H1 (cell line): ENCODE measurements around the gene AVPI1. TPM values are rescaled to one million over a fixed set of nuclear protein-coding genes. Genes with fewer than 3 reads are reported as not detected.

Experiments
- ATF2 ChIP-seq: IDR thresholded peaks from 2 replicates; pipeline ENCODE4 v1.6.1; 2012; ENCODE audit warnings: low read length, inconsistent platforms
- BACH1 ChIP-seq: IDR thresholded peaks from 2 replicates; pipeline ENCODE4 v1.6.1; 2012; ENCODE audit warnings: low read length, improper control_type of control experiment
- BCL11A ChIP-seq, 2 experiments: IDR thresholded peaks; one replicate each; pipeline ENCODE4 v1.6.1; 2011; ENCODE audit warnings: low read depth in 2 of 2, low read length in 2 of 2, mild to moderate bottlenecking in 2 of 2
- BRCA1 ChIP-seq: IDR thresholded peaks from 2 replicates; pipeline ENCODE4 v1.6.1; 2012; ENCODE audit warnings: low read depth, low read length, improper control_type of control experiment
- CBX8 ChIP-seq: fragments of 300-800, 300-1000 bp; sonication (generic); IDR thresholded peaks from 2 replicates; pipeline ENCODE4 v1.7.1; 2016; ENCODE audit warnings: low read depth, low read length, borderline replicate concordance
- CREB1 ChIP-seq: IDR thresholded peaks from 2 replicates; pipeline ENCODE4 v1.6.1; 2012; ENCODE audit warnings: inconsistent platforms
- CTCF ChIP-seq, 3 experiments: IDR thresholded peaks; 1 replicate in 2 of 3; 2 replicates in 1 of 3; pipeline versions ENCODE4 v1.5.1 to v1.6.1; 2011; ENCODE audit warnings: low read length in 3 of 3, mild to moderate bottlenecking in 3 of 3, inconsistent platforms in 2 of 3, low read depth in 1 of 3, moderate library complexity in 1 of 3; ENCODE audit not compliant: insufficient read depth in 1 of 3; ENCODE audit errors: control extremely low read depth in 1 of 3
- E2F6 ChIP-seq: IDR thresholded peaks from 2 replicates; pipeline ENCODE4 v1.6.1; 2012; ENCODE audit warnings: inconsistent platforms
- EZH2 ChIP-seq: fragments of 200-600 bp; sonication (generic); IDR thresholded peaks from 2 replicates; pipeline ENCODE4 v1.7.1; 2012; ENCODE audit warnings: low read depth, mild to moderate bottlenecking, moderate library complexity, low read length, inconsistent platforms; ENCODE audit not compliant: severe bottlenecking
- GABPA ChIP-seq: IDR thresholded peaks from 2 replicates; pipeline ENCODE4 v1.6.1; 2011; ENCODE audit warnings: mild to moderate bottlenecking, low read length, moderate library complexity, borderline replicate concordance; ENCODE audit not compliant: insufficient read depth
- KDM1A ChIP-seq: fragments of 200-600, 300-600 bp; sonication (generic); IDR thresholded peaks from 2 replicates; pipeline ENCODE4 v1.7.1; 2016; ENCODE audit warnings: mild to moderate bottlenecking, low read length, borderline replicate concordance
- KDM4A ChIP-seq: IDR thresholded peaks from one replicate; pipeline ENCODE4 v1.7.1; 2012; ENCODE audit warnings: low read depth, mild to moderate bottlenecking, moderate library complexity, low read length, inconsistent platforms; ENCODE audit not compliant: severe bottlenecking
- POLR2A ChIP-seq, 2 experiments: IDR thresholded peaks; 1 replicate in 1 of 2; 2 replicates in 1 of 2; pipeline ENCODE4 v1.6.1; 2011; ENCODE audit warnings: low read depth in 2 of 2, low read length in 2 of 2, mild to moderate bottlenecking in 2 of 2; ENCODE audit errors: control extremely low read depth in 1 of 2
- RAD21 ChIP-seq, 2 experiments: IDR thresholded peaks in 1 of 2; conservative IDR thresholded peaks in 1 of 2; 2 replicates each; pipeline ENCODE4 v1.6.1; 2011; ENCODE audit warnings: low read depth in 2 of 2, low read length in 2 of 2, improper control_type of control experiment in 1 of 2, inconsistent platforms in 1 of 2, mild to moderate bottlenecking in 1 of 2, moderate library complexity in 1 of 2
- SIRT6 ChIP-seq: IDR thresholded peaks from one replicate; pipeline ENCODE4 v1.7.1; 2012; ENCODE audit warnings: low read length, inconsistent platforms
- SIX5 ChIP-seq: IDR thresholded peaks from 2 replicates; pipeline ENCODE4 v1.6.1; 2011; ENCODE audit warnings: mild to moderate bottlenecking, low read depth, low read length
- SP1 ChIP-seq: IDR thresholded peaks from 2 replicates; pipeline ENCODE4 v1.6.1; 2011; ENCODE audit warnings: low read depth, low read length
- TAF1 ChIP-seq: IDR thresholded peaks from 2 replicates; pipeline ENCODE4 v1.6.1; 2011; ENCODE audit warnings: mild to moderate bottlenecking, low read depth, low read length
- TAF7 ChIP-seq: optimal IDR thresholded peaks from 2 replicates; pipeline ENCODE3; 2011; ENCODE audit warnings: low read depth, mild to moderate bottlenecking, inconsistent platforms, low read length, moderate library complexity, borderline replicate concordance
- polyA plus RNA-seq, 7 experiments: library from polyadenylated mRNA; depleted of rRNA in 3 of 7; stranded (reverse) in 5 of 7; unstranded in 2 of 7; fragments of >200 nt in 5 of 7; fragments of 200-250 nt in 2 of 7; gene quantifications; 1 replicate in 5 of 7; 2 replicates in 1 of 7; 4 replicates in 1 of 7; pipeline versions ENCODE4 v1.2.1 to v1.2.3, GENCODE V29; 2011 to 2013; ENCODE audit warnings: missing spikeins in 2 of 7, mixed read lengths in 2 of 7
- total RNA-seq: library from RNA; stranded (reverse); fragmentation: NEBNext Ultra II Directional; extraction: Animal tissue kit (Norgen Biotek cat#: 25700); gene quantifications from 2 replicates; pipeline ENCODE4 v1.2.1, GENCODE V29; 2021

The AVPI1 gene
- total and polyA plus RNA-seq, 2 of the 8 experiments (the other 6 are each of a cell fraction or from before 2014, with no cell fraction given), result 9.0 to 13.5 TPM

GRCh38 chr10:97632949-97633884, 53.8 kb downstream of the AVPI1 start, which contains the start of gene MORN4 (continued):
- no peak for TF ChIP-seq GABPA
- peak in 1 of 2 experiments; percentile 40; a peak in 1 of 3 replicates for TF ChIP-seq POLR2A (IDR thresholded peaks at IDR 0.05; ENCODE audit: control extremely low read depth in 1 of 2, low read depth in 2 of 2, low read length in 2 of 2)
- peak; percentile 90 for TF ChIP-seq KDM4A
- no peak for TF ChIP-seq CTCF (IDR thresholded peaks at IDR 0.05; ENCODE audit: control extremely low read depth in 1 of 3, insufficient read depth in 1 of 3, low read depth in 1 of 3, low read length in 3 of 3)
- TF ChIP-seq EZH2, result no peak
- no peak for TF ChIP-seq BCL11A (IDR thresholded peaks at IDR 0.05; ENCODE audit: low read depth in 2 of 2, low read length in 2 of 2)
- peak; percentile 43 for TF ChIP-seq SIX5
- TF ChIP-seq SIRT6, result no peak
- no peak for TF ChIP-seq RAD21 (IDR thresholded peaks at IDR 0.05 in 1 of 2, conservative IDR thresholded peaks at IDR 0.05 in 1 of 2; ENCODE audit: low read depth in 2 of 2, low read length in 2 of 2)
- peak; percentile 96 for TF ChIP-seq SP1
- TF ChIP-seq TAF7, result peak; percentile 18
- no peak for TF ChIP-seq KDM1A
- TF ChIP-seq CREB1, result peak; percentile 49
- TF ChIP-seq TAF1, result peak; percentile 75; the same call in 1 of the 2 replicates
- TF ChIP-seq BACH1, result peak; percentile 57
- no peak for TF ChIP-seq ATF2
- TF ChIP-seq E2F6, result peak; percentile 52
- no peak for TF ChIP-seq CBX8
- TF ChIP-seq BRCA1, result no peak
